Fibroblast of the aortic adventitia (primary cell): ENCODE data around the gene MFSD1. TPM values are rescaled to one million over a fixed set of nuclear protein-coding genes. Genes with fewer than 3 reads are reported as not detected.

Source experiments
- DNase-seq: peaks from one replicate; pipeline ENCODE4 v3.0.0-alpha.2; 2010; ENCODE audit warnings: low read depth
- H3K4me3 ChIP-seq: 2 replicates; pipeline ENCODE4 v1.5.1; 2011; ENCODE audit warnings: low read depth, mild to moderate bottlenecking, control low read depth, low read length, moderate library complexity
- total RNA-seq: library from RNA; depleted of rRNA; stranded (reverse); fragments of >200 nt; gene quantifications from 2 replicates; pipeline ENCODE4 v1.2.3, GENCODE V29; 2012; ENCODE audit warnings: low replicate concordance
- TF ChIP-seq, protein P1 (sequence below): IDR thresholded peaks from 2 replicates; pipeline ENCODE4 v1.5.1; 2011; ENCODE audit warnings: mild to moderate bottlenecking, low read length, control low read depth, inconsistent platforms; ENCODE audit not compliant: insufficient read depth

The MFSD1 gene, protein sequence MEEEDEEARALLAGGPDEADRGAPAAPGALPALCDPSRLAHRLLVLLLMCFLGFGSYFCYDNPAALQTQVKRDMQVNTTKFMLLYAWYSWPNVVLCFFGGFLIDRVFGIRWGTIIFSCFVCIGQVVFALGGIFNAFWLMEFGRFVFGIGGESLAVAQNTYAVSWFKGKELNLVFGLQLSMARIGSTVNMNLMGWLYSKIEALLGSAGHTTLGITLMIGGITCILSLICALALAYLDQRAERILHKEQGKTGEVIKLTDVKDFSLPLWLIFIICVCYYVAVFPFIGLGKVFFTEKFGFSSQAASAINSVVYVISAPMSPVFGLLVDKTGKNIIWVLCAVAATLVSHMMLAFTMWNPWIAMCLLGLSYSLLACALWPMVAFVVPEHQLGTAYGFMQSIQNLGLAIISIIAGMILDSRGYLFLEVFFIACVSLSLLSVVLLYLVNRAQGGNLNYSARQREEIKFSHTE
- total RNA-seq: 168 and 223 TPM in 2 replicates

DNA sequence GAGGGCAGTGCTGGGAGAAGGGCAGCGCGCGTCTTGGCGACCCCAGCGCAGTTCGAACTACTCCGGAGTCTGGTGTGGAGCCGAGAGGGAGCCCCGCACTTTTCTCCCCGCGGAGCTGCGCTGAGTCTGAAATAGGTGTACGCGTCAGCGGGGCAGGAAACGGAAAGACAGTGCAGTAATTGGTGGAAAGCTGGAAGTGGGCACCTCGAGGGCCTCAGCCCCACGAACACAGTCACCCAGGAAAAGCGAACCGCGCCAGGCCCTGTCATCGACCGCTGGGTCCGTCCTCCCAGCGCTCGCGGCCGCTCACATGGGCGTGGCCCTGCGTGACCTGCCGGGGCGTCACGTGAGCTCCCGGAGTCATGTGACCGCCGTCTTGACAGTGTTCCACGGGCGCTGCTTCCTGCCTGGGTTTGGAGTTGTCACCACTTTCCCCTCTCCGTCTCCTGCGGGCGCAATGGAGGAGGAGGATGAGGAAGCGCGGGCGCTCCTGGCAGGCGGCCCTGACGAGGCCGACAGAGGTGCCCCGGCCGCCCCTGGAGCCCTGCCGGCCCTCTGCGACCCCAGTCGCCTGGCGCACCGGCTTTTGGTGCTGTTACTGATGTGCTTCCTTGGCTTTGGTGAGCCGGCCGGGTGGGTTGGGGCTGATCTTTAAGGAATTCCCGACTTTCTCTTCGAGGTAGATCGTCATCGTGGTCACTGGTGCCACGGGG is at the start of gene MFSD1:
TSS of gene MFSD1 (plus strand) at position 359 of the 713 bp plus-strand sequence. CDS start at position 458, 99 bp downstream.
- peak; percentile 91 for DNase-seq
- TF ChIP-seq, protein P1, sequence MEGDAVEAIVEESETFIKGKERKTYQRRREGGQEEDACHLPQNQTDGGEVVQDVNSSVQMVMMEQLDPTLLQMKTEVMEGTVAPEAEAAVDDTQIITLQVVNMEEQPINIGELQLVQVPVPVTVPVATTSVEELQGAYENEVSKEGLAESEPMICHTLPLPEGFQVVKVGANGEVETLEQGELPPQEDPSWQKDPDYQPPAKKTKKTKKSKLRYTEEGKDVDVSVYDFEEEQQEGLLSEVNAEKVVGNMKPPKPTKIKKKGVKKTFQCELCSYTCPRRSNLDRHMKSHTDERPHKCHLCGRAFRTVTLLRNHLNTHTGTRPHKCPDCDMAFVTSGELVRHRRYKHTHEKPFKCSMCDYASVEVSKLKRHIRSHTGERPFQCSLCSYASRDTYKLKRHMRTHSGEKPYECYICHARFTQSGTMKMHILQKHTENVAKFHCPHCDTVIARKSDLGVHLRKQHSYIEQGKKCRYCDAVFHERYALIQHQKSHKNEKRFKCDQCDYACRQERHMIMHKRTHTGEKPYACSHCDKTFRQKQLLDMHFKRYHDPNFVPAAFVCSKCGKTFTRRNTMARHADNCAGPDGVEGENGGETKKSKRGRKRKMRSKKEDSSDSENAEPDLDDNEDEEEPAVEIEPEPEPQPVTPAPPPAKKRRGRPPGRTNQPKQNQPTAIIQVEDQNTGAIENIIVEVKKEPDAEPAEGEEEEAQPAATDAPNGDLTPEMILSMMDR: no peak

GRCh38 chr3:158753854-158754253 is 48.0 kb upstream of the MFSD1 start:
- DNase-seq: no peak
- no peak overlapping the region for H3K4me3 ChIP-seq
- TF ChIP-seq, protein P1: no peak

More for the DNA sequence above, at the start of gene MFSD1:
- peak within 1 kb of the TSS; percentile 89 for H3K4me3 ChIP-seq

GRCh38 chr3:158755421-158755820 is 46.4 kb upstream of the MFSD1 start:
- no peak overlapping the region for H3K4me3 ChIP-seq
- DNase-seq: no peak
- TF ChIP-seq, protein P1: no peak

- H3K4me3 ChIP-seq: no peak overlapping the region
- no peak for DNase-seq
- TF ChIP-seq, protein P1: no peak
Observed at GRCh38 chr3:158761350-158761749, 40.5 kb upstream of the MFSD1 start.

DNA sequence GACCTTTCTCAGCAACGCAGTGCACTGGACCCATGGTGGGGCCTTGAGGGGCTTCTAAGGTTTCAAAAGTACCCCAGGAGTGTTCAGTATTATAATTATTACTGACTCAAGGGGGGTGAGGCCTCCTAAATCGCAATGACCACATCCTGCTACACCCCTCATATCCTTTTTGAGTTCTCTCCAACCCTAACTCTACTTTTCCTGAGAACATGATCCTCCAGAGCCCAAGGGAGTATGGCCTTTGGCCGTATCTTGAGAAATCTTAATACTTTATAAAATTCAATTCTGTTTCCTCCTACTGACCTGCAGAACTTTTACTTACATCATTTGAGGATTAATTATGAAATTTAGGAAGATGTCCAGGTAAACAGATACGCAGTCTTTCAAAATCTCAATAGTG is 39.2 kb upstream of the MFSD1 start:
- no peak for DNase-seq
- no peak overlapping the region for H3K4me3 ChIP-seq
- TF ChIP-seq, protein P1: no peak

GRCh38 chr3:158763421-158763820 is 38.4 kb upstream of the MFSD1 start:
- no peak overlapping the region for H3K4me3 ChIP-seq
- no peak for DNase-seq
- TF ChIP-seq, protein P1: no peak
